Loucy (cell line): ENCODE data around the gene PIGZ.

Source experiments
- H2AFZ ChIP-seq: fragments of 200-600 bp; sonication (generic); 2 replicates; pipeline ENCODE4 v1.6.0; 2016; ENCODE audit warnings: antibody characterized with exemption, mild to moderate bottlenecking, low read length, moderate library complexity
- H3F3A ChIP-seq: fragments of 200-600 bp; 2 replicates; pipeline ENCODE4 v1.6.0; 2016; ENCODE audit warnings: antibody characterized with exemption, low read depth, mild to moderate bottlenecking
- H3K27me3 ChIP-seq: fragments of 200-600 bp; sonication (generic); 2 replicates; pipeline ENCODE4 v1.6.1; 2014; ENCODE audit warnings: low read length, mild to moderate bottlenecking; ENCODE audit not compliant: insufficient read depth, poor library complexity, severe bottlenecking
- H3K36me3 ChIP-seq: fragments of 200-600 bp; sonication (generic); 2 replicates; pipeline ENCODE4 v1.6.1; 2016; ENCODE audit warnings: low read length; ENCODE audit not compliant: insufficient read depth
- H3K4me1 ChIP-seq: fragments of 200-600 bp; sonication (generic); 2 replicates; pipeline ENCODE4 v1.5.1; 2014; ENCODE audit warnings: low read length, mild to moderate bottlenecking; ENCODE audit not compliant: insufficient read depth, poor library complexity, severe bottlenecking
- H3K4me2 ChIP-seq: fragments of 200-600 bp; sonication (generic); 2 replicates; pipeline ENCODE4 v1.6.0; 2014; ENCODE audit warnings: antibody characterized with exemption, low read length, low read depth, mild to moderate bottlenecking; ENCODE audit not compliant: poor library complexity, severe bottlenecking
- H3K4me3 ChIP-seq: fragments of 200-600 bp; sonication (generic); 2 replicates; pipeline ENCODE4 v1.5.1; 2014; ENCODE audit warnings: low read length, mild to moderate bottlenecking, mixed read lengths; ENCODE audit not compliant: poor library complexity, severe bottlenecking
- H3K79me2 ChIP-seq: fragments of 200-600 bp; sonication (generic); 2 replicates; pipeline ENCODE4 v1.6.1; 2014; ENCODE audit warnings: low read length; ENCODE audit not compliant: insufficient read depth
- H3K9ac ChIP-seq: fragments of 200-600 bp; sonication (generic); 2 replicates; pipeline ENCODE4 v1.6.0; 2014; ENCODE audit warnings: mild to moderate bottlenecking, low read depth, low read length, moderate library complexity; ENCODE audit not compliant: poor library complexity, severe bottlenecking
- H3K9me2 ChIP-seq: fragments of 200-600 bp; sonication (generic); replicated peaks from 2 replicates; pipeline ENCODE4 v1.6.1; 2016; ENCODE audit warnings: low read depth, low read length, mixed read lengths
- H3K9me3 ChIP-seq: fragments of 200-600 bp; sonication (generic); 2 replicates; pipeline ENCODE4 v1.6.1; 2014; ENCODE audit warnings: mild to moderate bottlenecking, antibody characterized with exemption, low read length, low read depth; ENCODE audit not compliant: insufficient read depth
- H4K20me1 ChIP-seq: fragments of 200-600 bp; sonication (generic); 2 replicates; pipeline ENCODE4 v1.6.0; 2014; ENCODE audit warnings: antibody characterized with exemption, low read length, mild to moderate bottlenecking; ENCODE audit not compliant: insufficient read depth, poor library complexity, severe bottlenecking
- CTCF ChIP-seq: fragments of 200-600 bp; sonication (generic); conservative IDR thresholded peaks from 2 replicates; pipeline ENCODE4 v1.5.1; 2014; ENCODE audit warnings: mild to moderate bottlenecking, antibody characterized with exemption, low read length
- EZH2phosphoT487 ChIP-seq: fragments of 200-600 bp; IDR thresholded peaks from 2 replicates; pipeline ENCODE4 v1.6.1; 2018; ENCODE audit warnings: antibody characterized with exemption, mild to moderate bottlenecking, moderate library complexity, borderline replicate concordance

Gene PIGZ

GRCh38 chr3:196994056-196994455, 25.4 kb upstream of the PIGZ start:
- Histone ChIP-seq H4K20me1 (no peaks in the 10 kb centered on the region), H3K36me3 (no peaks in the 10 kb centered on the region), H3K9me2 (no peaks in the 10 kb centered on the region), H3K4me2 (no peak overlapping the region), H3K4me1 (no peaks in the 10 kb centered on the region), H3K9me3 (no peaks in the 10 kb centered on the region), H3K27me3 (no peaks in the 10 kb centered on the region), H2AFZ (no peak overlapping the region), H3K9ac (no peak overlapping the region), H3K79me2 (no peaks in the 10 kb centered on the region), H3F3A (no peaks in the 10 kb centered on the region), H3K4me3 (no peak overlapping the region)
- no peak for TF ChIP-seq EZH2phosphoT487
- TF ChIP-seq CTCF, result no peak

- no peaks in the 10 kb centered on the region for H3K9me3 ChIP-seq
- no peaks in the 10 kb centered on the region for H3F3A ChIP-seq
- no peaks in the 10 kb centered on the region for H3K9me2 ChIP-seq
- H4K20me1 ChIP-seq, result no peaks in the 10 kb centered on the region
- no peak overlapping the region for H3K9ac ChIP-seq
- TF ChIP-seq EZH2phosphoT487 (no peak), CTCF (no peak)
- no peaks in the 10 kb centered on the region for H3K79me2 ChIP-seq
- H2AFZ ChIP-seq, result no peak overlapping the region
- H3K27me3 ChIP-seq, result no peaks in the 10 kb centered on the region
- no peak overlapping the region for H3K4me2 ChIP-seq
- no peaks in the 10 kb centered on the region for H3K36me3 ChIP-seq
- no peaks in the 10 kb centered on the region for H3K4me1 ChIP-seq
- no peak overlapping the region for H3K4me3 ChIP-seq
Observed at GRCh38 chr3:196992461-196993065, 23.9 kb upstream of the PIGZ start.

GRCh38 chr3:196991581-196992460, 23.2 kb upstream of the PIGZ start:
- TF ChIP-seq CTCF (no peak), EZH2phosphoT487 (no peak)
- Histone ChIP-seq H3K79me2 (no peaks in the 10 kb centered on the region), H3K4me3 (no peak overlapping the region), H3K9me2 (no peaks in the 10 kb centered on the region), H2AFZ (no peak overlapping the region), H4K20me1 (no peaks in the 10 kb centered on the region), H3K36me3 (no peaks in the 10 kb centered on the region), H3K27me3 (no peaks in the 10 kb centered on the region), H3K4me1 (no peaks in the 10 kb centered on the region), H3K4me2 (no peak overlapping the region), H3F3A (no peaks in the 10 kb centered on the region), H3K9me3 (no peaks in the 10 kb centered on the region), H3K9ac (no peak overlapping the region)
